Suprapubic skin (tissue), 4 donors: ENCODE data around the gene MALL.

Experiments used
- CTCF ChIP-seq, 2 donors: fragments of 200-600 bp in 1 of 2; fragments of 450-650 bp in 1 of 2; sonication (generic) in 1 of 2; IDR thresholded peaks; one replicate each; pipeline ENCODE4 v1.5.1; 2016 to 2019; ENCODE audit warnings: antibody characterized with exemption in 2 of 2, mild to moderate bottlenecking in 1 of 2, moderate library complexity in 1 of 2
- EP300 ChIP-seq: sonication (generic); formaldehyde crosslinking; IDR thresholded peaks from one replicate; pipeline ENCODE4 v1.6.1; 2017; ENCODE audit warnings: antibody characterized with exemption
- POLR2A ChIP-seq, 2 donors: fragments of 450-650 bp; IDR thresholded peaks; one replicate each; pipeline ENCODE4 v1.6.1; 2017; ENCODE audit warnings: antibody characterized with exemption in 2 of 2, mild to moderate bottlenecking in 2 of 2, moderate library complexity in 2 of 2
- POLR2AphosphoS5 ChIP-seq, 3 donors: sonication (generic); formaldehyde crosslinking; IDR thresholded peaks; one replicate each; pipeline ENCODE4 v1.6.1; 2017; ENCODE audit warnings: antibody characterized with exemption in 3 of 3

DNA sequence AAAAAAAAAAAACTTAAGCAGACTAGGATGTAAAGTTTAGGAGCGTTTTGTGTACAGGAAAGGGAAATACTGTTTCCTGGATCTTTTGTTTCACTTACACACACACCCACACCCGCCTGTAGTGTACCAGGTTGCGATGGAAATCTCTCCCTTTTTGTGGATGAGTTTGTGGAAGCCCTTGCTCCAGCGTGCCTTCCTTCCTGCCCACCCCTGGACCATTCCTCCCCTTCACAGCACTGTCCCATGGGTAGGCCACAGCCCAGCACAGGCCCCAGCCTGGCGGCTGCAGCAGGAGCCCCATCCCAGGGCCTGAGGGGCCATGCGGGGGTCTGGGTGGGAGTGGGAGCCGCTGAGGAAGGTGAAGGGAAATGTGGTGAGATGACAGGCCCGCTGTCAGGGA, 15.1 kb downstream of the MALL start:
- no peak for TF ChIP-seq CTCF (IDR thresholded peaks at IDR 0.05)
- no peak for TF ChIP-seq POLR2AphosphoS5 (IDR thresholded peaks at IDR 0.05)
- TF ChIP-seq POLR2A (IDR thresholded peaks at IDR 0.05) = no peak
- no peak for TF ChIP-seq EP300
